Neural cell (in vitro differentiated cells): Measurements from ENCODE around the gene TMOD1. TPM values are rescaled to one million over a fixed set of nuclear protein-coding genes. Genes with fewer than 3 reads are reported as not detected.

Experiments used
- H2AFZ ChIP-seq: fragments of 200-600, 300-800 bp; sonication (generic), shearing (Covaris generic); 2 replicates; pipeline ENCODE4 v1.6.0; 2014; ENCODE audit warnings: low read depth, mild to moderate bottlenecking, antibody characterized with exemption, low read length, moderate library complexity
- H3F3A ChIP-seq: fragments of 200-600 bp; shearing (Covaris generic); 2 replicates; pipeline ENCODE4 v1.6.1; 2016; ENCODE audit warnings: mild to moderate bottlenecking, moderate library complexity, mixed read lengths, antibody characterized with exemption, low read length; ENCODE audit not compliant: insufficient read depth, poor library complexity, severe bottlenecking
- H3K27ac ChIP-seq: fragments of 200-600, 300-800 bp; sonication (generic), shearing (Covaris generic); 2 replicates; pipeline ENCODE4 v1.5.1; 2014; ENCODE audit warnings: mild to moderate bottlenecking, low read length, moderate library complexity
- H3K27me3 ChIP-seq: fragments of 300-800, 200-600 bp; sonication (generic), shearing (Covaris generic); 2 replicates; pipeline ENCODE4 v1.6.0; 2014; ENCODE audit warnings: mild to moderate bottlenecking, low read depth, low read length, moderate library complexity; ENCODE audit not compliant: insufficient read depth
- H3K36me3 ChIP-seq: fragments of 300-800, 200-600 bp; sonication (generic), shearing (Covaris generic); 2 replicates; pipeline ENCODE4 v1.5.1; 2014; ENCODE audit warnings: mild to moderate bottlenecking, antibody characterized with exemption, low read length, moderate library complexity; ENCODE audit not compliant: insufficient read depth
- H3K4me2 ChIP-seq: fragments of 300-800, 200-600 bp; sonication (generic), shearing (Covaris generic); 2 replicates; pipeline ENCODE4 v1.6.0; 2014; ENCODE audit warnings: mild to moderate bottlenecking, low read length
- H3K4me3 ChIP-seq: fragments of 300-800, 200-600 bp; sonication (generic), shearing (Covaris generic); 2 replicates; pipeline ENCODE4 v1.5.1; 2014; ENCODE audit warnings: mild to moderate bottlenecking, low read length, moderate library complexity
- H3K79me2 ChIP-seq: fragments of 200-600 bp; shearing (Covaris generic); replicated peaks from 2 replicates; pipeline ENCODE4 v1.6.0; 2014; ENCODE audit warnings: mild to moderate bottlenecking, low read length, moderate library complexity; ENCODE audit not compliant: insufficient read depth
- H3K9ac ChIP-seq: fragments of 300-800, 200-600 bp; sonication (generic), shearing (Covaris generic); 2 replicates; pipeline ENCODE4 v1.6.1; 2016; ENCODE audit warnings: mild to moderate bottlenecking, low read length, mixed read lengths
- H3K9me2 ChIP-seq: fragments of 200-600 bp; shearing (Covaris generic); 2 replicates; pipeline ENCODE4 v1.6.1; 2016; ENCODE audit warnings: mild to moderate bottlenecking, low read length, mixed read lengths; ENCODE audit not compliant: insufficient read depth
- H3K9me3 ChIP-seq: fragments of 200-600, 300-800 bp; sonication (generic), shearing (Covaris generic); 2 replicates; pipeline ENCODE4 v1.6.1; 2016; ENCODE audit warnings: mild to moderate bottlenecking, mixed run types, low read length, moderate library complexity, mixed read lengths
- H4K20me1 ChIP-seq: fragments of 200-600 bp; shearing (Covaris generic); 2 replicates; pipeline ENCODE4 v1.6.1; 2016; ENCODE audit warnings: mild to moderate bottlenecking, mixed run types; ENCODE audit not compliant: insufficient read depth
- EP300 ChIP-seq: fragments of 450-650 bp; conservative IDR thresholded peaks from 2 replicates; pipeline ENCODE4 v1.6.1; 2014; ENCODE audit warnings: antibody characterized with exemption, mild to moderate bottlenecking, moderate library complexity; ENCODE audit not compliant: poor library complexity, severe bottlenecking
- EZH2 ChIP-seq: fragments of 200-600, 300-800 bp; shearing (Covaris generic), sonication (generic); IDR thresholded peaks from 2 replicates; pipeline ENCODE4 v1.6.1; 2014; ENCODE audit warnings: antibody characterized with exemption, low read length, borderline replicate concordance, mild to moderate bottlenecking; ENCODE audit not compliant: insufficient read depth, poor library complexity, severe bottlenecking
- MXI1 ChIP-seq: fragments of 450-650 bp; conservative IDR thresholded peaks from 2 replicates; pipeline ENCODE4 v1.6.1; 2014; ENCODE audit warnings: antibody characterized with exemption, mild to moderate bottlenecking; ENCODE audit not compliant: poor library complexity, severe bottlenecking
- POLR2AphosphoS5 ChIP-seq: IDR thresholded peaks from 2 replicates; pipeline ENCODE4 v1.6.1; 2012
- RAD21 ChIP-seq: fragments of 450-650 bp; conservative IDR thresholded peaks from 2 replicates; pipeline ENCODE4 v1.6.1; 2014; ENCODE audit warnings: antibody characterized with exemption, mild to moderate bottlenecking, moderate library complexity
- SMC3 ChIP-seq: fragments of 450-650 bp; conservative IDR thresholded peaks from 2 replicates; pipeline ENCODE4 v1.6.1; 2014; ENCODE audit warnings: antibody characterized with exemption, mild to moderate bottlenecking, moderate library complexity; ENCODE audit not compliant: poor library complexity
- TAF1 ChIP-seq: IDR thresholded peaks from 2 replicates; pipeline ENCODE4 v1.6.1; 2012; ENCODE audit warnings: low read depth
- polyA plus RNA-seq: library from polyadenylated mRNA; depleted of rRNA; stranded (reverse); fragments of >200 nt; gene quantifications from 2 replicates; pipeline ENCODE4 v1.2.3, GENCODE V29; 2014
- TF ChIP-seq, protein P1 (sequence below): IDR thresholded peaks from 2 replicates; pipeline ENCODE4 v1.6.1; 2012; ENCODE audit warnings: borderline replicate concordance
- TF ChIP-seq, protein P2 (sequence below): fragments of 450-650 bp; IDR thresholded peaks from 2 replicates; pipeline ENCODE4 v1.5.1; 2014; ENCODE audit warnings: antibody characterized with exemption, mild to moderate bottlenecking, moderate library complexity; ENCODE audit not compliant: poor library complexity, severe bottlenecking

TMOD1 gene
- polyA plus RNA-seq, 1 donor from 2014 or later: 0.17 TPM

DNA sequence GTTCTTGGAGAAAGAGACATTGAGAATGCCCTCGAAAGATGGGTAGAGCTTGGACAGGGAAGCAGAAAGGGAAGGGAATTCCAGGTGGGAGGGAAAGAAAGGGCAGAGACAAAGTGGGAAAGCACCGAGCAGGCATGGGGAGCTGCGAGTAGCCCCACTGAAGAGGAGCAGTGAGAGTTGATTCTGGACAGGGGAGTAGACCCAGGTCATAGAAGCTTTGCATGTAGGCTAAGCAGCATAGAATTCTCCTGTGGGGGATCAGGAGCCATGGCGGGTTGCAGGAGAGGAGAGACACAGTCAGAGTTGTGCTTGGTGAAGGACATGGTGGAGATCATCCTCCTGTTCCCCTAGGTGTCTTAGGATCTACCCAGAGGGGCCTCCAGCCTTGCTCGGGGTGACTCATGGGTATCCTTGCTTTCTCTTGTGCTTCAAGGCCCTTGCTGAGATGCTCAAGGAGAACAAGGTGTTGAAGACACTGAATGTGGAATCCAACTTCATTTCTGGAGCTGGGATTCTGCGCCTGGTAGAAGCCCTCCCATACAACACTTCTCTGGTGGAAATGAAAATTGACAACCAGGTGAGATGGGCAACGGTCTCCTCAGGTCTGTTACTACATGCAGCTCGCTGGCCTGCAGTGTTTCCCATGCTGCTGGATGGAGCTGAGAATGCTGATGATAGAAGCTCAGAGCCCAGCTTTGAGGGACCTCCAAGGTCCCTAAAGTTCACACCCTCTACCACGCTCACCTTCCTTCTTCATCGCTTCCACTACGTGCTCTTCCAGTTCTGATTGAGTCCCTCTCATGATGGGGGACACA lies 67.2 kb downstream of the TMOD1 start:
- no peaks in the 10 kb centered on the region for H3K27me3 ChIP-seq
- no peaks in the 10 kb centered on the region for H3K36me3 ChIP-seq
- no peak overlapping the region for H3K4me2 ChIP-seq
- H3K9me3 ChIP-seq: no peaks in the 10 kb centered on the region
- no peaks in the 10 kb centered on the region for H3K79me2 ChIP-seq
- no peaks in the 10 kb centered on the region for H3K9me2 ChIP-seq
- H3F3A ChIP-seq: no peaks in the 10 kb centered on the region
- no peak for TF ChIP-seq EZH2
- TF ChIP-seq TAF1: no peak
- no peak for TF ChIP-seq POLR2AphosphoS5
- no peak for TF ChIP-seq SMC3
- TF ChIP-seq RAD21: no peak
- TF ChIP-seq, protein P1, sequence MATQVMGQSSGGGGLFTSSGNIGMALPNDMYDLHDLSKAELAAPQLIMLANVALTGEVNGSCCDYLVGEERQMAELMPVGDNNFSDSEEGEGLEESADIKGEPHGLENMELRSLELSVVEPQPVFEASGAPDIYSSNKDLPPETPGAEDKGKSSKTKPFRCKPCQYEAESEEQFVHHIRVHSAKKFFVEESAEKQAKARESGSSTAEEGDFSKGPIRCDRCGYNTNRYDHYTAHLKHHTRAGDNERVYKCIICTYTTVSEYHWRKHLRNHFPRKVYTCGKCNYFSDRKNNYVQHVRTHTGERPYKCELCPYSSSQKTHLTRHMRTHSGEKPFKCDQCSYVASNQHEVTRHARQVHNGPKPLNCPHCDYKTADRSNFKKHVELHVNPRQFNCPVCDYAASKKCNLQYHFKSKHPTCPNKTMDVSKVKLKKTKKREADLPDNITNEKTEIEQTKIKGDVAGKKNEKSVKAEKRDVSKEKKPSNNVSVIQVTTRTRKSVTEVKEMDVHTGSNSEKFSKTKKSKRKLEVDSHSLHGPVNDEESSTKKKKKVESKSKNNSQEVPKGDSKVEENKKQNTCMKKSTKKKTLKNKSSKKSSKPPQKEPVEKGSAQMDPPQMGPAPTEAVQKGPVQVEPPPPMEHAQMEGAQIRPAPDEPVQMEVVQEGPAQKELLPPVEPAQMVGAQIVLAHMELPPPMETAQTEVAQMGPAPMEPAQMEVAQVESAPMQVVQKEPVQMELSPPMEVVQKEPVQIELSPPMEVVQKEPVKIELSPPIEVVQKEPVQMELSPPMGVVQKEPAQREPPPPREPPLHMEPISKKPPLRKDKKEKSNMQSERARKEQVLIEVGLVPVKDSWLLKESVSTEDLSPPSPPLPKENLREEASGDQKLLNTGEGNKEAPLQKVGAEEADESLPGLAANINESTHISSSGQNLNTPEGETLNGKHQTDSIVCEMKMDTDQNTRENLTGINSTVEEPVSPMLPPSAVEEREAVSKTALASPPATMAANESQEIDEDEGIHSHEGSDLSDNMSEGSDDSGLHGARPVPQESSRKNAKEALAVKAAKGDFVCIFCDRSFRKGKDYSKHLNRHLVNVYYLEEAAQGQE: no peak
- TF ChIP-seq EP300: no peak
- TF ChIP-seq, protein P2, sequence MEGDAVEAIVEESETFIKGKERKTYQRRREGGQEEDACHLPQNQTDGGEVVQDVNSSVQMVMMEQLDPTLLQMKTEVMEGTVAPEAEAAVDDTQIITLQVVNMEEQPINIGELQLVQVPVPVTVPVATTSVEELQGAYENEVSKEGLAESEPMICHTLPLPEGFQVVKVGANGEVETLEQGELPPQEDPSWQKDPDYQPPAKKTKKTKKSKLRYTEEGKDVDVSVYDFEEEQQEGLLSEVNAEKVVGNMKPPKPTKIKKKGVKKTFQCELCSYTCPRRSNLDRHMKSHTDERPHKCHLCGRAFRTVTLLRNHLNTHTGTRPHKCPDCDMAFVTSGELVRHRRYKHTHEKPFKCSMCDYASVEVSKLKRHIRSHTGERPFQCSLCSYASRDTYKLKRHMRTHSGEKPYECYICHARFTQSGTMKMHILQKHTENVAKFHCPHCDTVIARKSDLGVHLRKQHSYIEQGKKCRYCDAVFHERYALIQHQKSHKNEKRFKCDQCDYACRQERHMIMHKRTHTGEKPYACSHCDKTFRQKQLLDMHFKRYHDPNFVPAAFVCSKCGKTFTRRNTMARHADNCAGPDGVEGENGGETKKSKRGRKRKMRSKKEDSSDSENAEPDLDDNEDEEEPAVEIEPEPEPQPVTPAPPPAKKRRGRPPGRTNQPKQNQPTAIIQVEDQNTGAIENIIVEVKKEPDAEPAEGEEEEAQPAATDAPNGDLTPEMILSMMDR: no peak
- no peak for TF ChIP-seq MXI1
- no peaks in the 10 kb centered on the region for H4K20me1 ChIP-seq
- no peak overlapping the region for H3K9ac ChIP-seq
- no peak overlapping the region for H3K27ac ChIP-seq
- no peak overlapping the region for H3K4me3 ChIP-seq
- H2AFZ ChIP-seq: no peak overlapping the region

DNA sequence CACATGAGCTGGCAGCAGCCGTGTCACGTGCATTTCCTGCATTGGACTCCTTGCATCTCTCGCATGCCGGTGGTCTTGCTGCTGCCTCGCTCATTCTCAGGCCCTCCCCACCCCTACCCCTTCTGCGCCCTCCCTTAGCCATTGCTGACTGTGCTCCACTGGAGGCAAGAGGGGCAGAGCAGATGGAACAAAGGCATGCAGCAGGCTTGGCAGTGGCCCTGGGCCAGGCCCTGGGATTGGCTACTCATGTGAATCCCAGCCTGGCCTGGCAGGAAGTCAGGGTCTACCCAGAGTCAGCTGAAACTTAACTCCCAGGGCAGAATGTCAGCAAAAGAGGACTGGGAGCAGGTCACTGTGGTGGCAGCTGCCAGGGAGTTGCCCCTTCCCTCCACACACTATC lies 69.4 kb downstream of the TMOD1 start:
- Histone ChIP-seq H3K27ac (no peak overlapping the region), H3K36me3 (no peaks in the 10 kb centered on the region), H3K4me2 (no peak overlapping the region), H3K27me3 (no peaks in the 10 kb centered on the region), H3K4me3 (no peak overlapping the region), H3K9ac (no peak overlapping the region), H2AFZ (no peak overlapping the region), H4K20me1 (no peaks in the 10 kb centered on the region), H3K9me2 (no peaks in the 10 kb centered on the region), H3K9me3 (no peaks in the 10 kb centered on the region), H3K79me2 (no peaks in the 10 kb centered on the region), H3F3A (no peaks in the 10 kb centered on the region)
- TF ChIP-seq RAD21 (no peak), POLR2AphosphoS5 (no peak), SMC3 (no peak), EP300 (no peak), TAF1 (no peak), MXI1 (no peak), EZH2 (no peak)
- TF ChIP-seq, protein P2: no peak
- TF ChIP-seq, protein P1: no peak
